ENCODE measurements around the gene BHLHA9. TPM values are rescaled to one million over a fixed set of nuclear protein-coding genes. Genes with fewer than 3 reads are reported as not detected.

BHLHA9 gene
- not detected in 2 replicates for total RNA-seq (2014; rRNA removed; shearing (Covaris generic))

DNA sequence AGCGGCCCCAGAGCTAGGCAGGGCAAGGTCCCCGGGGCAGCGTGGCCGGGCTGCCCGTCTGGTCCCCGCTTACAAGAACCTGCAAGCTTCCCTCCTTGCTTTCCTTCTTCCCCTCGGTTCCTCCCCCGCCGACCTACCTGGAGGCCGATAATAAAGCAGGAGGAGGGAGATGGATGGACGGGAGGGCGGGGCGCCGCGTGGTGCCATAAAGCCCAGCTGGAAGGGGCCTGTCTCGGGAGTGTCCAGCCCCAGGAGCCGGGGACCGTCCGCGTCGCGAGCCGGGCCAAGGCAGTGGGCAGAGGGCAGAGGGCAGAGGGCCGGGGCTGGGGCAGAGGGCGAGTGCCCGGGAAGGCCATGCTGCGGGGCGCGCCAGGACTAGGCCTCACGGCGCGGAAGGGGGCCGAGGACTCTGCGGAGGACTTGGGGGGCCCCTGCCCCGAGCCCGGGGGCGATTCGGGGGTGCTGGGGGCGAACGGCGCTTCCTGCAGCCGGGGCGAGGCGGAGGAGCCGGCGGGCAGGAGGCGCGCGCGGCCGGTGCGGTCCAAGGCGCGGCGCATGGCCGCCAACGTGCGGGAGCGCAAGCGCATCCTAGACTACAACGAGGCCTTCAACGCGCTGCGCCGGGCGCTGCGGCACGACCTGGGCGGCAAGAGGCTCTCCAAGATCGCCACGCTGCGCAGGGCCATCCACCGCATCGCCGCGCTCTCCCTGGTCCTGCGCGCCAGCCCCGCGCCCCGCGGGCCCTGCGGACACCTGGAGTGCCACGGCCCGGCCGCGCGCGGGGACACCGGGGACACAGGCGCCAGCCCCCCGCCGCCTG lies at the start of gene BHLHA9:
TSS of gene BHLHA9 (plus strand) at position 235 of the 820 bp plus-strand sequence. CDS start at position 355, 120 bp downstream.
- no peak for DNase-seq (ENCODE audit: low spot score)

DNA sequence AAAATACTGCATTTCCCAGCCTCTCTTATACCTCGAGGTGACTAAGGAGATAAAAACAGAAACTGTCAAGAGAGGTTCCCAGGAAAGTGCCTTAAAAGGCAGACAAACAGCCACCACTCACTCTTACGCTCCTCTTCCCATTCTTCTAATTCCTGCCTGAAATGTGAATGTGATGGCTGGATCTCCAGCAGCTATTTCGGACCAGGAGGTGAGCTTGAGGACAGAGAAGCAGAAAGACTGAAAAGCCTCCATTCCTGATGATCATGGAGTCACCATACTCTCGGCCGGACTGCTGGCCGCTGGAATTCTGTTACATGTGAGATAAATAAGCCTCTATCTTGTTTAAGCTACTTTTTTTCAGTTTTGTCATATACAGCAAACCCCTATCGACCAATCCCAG lies 49.0 kb upstream of the BHLHA9 start:
- no peak for DNase-seq (ENCODE audit: low spot score)

DNA sequence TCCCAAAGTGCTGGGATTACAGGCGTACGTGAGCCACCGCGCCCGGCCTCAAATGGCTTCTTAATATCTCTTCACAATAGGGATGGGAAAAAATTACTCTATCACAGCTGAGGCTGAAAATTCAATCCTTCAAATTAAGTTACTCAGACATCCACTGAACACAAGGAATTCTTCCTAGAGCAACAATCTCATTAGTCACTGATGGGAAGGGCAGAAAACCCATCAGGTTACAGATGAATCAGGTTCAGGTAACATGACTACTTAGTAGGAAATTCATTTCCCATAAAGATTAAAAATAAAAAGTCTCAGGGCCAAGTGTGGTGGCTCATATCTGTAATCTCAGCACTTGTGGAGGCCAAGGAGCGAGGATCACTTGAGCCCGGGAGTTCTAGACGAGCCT lies 47.9 kb upstream of the BHLHA9 start:
- DNase-seq (ENCODE audit: low spot score): peak; percentile 50

DNA sequence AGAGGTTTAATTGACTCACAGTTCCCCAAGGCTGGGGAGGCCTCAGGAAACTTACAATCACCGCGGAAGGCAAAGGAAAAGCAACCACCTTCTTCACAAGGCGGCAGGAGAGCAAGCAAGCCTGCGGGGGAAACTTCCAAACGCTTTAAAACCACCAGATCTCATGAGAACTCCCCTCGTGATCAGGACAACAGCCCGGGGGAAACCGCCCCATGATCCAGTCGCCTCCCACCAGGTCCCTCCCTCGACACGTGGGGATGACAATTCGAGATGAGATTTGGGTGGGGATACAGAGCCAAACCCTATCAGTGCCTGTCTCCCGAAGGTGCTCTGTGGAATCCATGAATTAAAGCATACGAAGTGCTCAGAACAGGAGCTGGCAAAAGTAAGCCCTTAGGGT lies 46.6 kb upstream of the BHLHA9 start:
- no peak for DNase-seq (ENCODE audit: low spot score)

DNA sequence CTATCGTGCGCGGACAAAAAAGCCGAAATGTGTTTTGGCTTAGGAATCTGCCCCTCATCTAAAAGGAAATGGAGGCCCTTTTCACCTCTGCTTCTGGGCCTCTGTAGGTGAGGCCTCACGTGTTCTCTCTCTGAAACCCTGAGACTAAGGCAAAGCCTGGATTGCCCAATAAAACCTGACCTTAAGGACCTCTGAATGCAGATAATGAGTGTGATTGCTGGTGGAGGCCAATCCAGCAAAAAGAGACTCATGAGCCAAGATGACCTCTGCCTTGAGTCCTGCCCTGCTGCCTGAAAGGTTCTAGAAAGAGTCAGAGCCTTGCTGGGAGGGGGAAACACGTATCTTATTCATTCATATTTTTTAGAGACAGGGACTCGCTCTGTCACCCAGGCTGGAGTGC lies 45.9 kb upstream of the BHLHA9 start:
- no peak for DNase-seq (ENCODE audit: low spot score)

DNA sequence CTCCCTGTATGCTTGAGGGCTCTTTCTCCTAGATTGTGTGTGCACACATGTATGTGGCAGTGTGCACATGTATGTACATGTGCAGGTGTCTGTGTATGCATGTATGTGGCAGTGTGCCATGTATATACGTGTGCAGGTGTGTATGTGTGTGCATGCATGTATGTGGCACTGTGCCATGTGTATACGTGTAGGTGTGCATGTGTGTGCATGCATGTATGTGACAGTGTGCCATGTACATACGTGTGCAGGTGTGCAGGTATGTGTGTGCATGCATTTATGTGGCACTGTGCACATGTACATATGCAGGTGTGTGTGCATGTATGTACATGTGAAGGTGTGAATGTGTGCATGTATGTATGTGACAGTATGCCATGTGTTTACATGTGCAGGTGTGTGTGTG lies 43.9 kb upstream of the BHLHA9 start:
- DNase-seq (ENCODE audit: low spot score): no peak

DNA sequence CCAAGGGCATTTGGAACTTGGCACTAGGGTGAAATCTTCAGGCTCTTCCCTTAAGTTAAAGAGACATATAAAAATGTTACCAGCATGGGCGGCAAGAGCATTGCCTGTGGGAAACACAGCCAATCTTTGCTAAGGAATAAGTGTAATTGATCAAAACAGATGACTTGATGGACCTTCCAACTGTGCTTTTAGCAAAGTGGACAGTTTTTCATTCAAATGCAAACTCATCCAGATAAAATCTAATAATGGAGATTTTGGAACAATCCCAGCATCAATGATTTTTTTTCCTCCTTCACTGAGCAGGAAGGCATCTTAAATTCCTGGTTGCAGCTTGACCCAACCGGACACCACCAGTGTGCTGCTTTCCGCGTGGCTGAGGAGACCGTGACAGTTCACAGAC lies 42.9 kb upstream of the BHLHA9 start:
- no peak for DNase-seq (ENCODE audit: low spot score)

DNA sequence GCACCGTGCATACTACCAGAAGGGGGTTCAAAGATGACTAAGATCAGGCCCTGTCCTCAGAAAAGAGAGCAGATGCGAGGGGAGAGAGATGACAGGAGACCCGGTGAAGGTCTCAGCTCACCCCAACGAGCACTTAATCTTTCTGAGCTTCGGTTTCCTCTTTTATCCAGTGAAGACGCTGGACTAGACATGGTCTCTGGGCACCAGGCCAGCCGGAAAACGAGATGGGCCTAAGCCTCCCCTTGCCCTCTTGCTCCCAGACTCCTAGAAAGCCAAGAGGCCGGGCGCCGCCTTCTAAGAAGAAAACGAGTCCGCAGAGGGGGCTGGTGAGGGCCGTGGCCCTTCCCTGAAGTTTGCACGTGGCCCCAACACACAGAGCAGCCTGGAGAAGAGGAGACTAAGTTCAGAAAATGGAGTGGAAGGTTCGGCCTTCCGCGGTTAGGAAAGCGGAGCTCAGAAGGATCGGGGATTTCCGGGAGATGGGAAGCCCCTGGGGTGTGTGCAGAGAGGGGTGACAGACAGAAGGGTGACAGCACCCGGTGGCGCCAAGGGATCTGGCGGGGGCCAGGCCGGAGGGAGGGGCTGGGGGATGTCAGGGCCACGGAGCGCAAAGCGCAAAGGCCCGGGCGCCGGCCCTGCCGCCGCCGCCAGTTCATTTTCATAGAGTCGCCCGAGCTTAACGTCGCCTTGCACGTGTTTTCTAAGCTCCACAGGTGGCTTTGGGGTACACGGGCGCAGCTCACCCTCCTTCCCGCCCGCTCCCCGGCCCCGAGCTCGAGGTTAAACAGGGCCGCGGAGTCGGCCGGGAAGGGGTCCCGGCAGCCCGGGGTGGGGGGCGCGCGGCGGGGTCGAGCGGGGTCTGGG lies 42.1 kb upstream of the BHLHA9 start:
- no peak for DNase-seq (ENCODE audit: low spot score)

DNA sequence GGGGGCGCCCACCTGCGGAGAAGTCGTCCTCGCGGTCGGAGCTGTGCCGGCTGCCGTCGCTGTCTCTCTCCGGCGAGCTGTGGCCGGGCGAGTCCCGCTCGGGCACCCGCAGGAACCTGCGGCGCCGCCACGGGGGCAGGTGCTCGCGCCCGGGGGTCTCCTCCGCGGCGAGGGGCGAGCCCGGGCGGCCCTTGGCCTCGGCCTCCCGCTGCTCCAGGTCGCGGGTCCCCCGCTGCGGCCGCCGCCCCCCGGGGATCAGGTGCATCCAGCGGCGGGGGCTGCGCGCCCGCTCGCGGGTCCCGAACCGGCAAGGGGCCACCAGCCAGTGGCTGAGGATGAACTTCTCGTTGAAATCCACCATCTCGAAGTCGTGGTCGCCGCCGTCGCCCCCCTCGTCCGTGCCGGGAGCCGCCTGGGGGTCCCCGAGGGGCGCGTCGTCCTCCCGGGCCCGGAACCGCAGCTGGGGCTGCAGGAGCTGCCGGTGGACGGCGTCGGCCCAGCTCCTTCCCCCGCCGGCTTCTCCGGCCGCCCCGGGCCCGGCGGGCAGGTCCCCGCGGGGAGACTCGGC lies 41.4 kb upstream of the BHLHA9 start:
- no peak for DNase-seq (ENCODE audit: low spot score)

DNA sequence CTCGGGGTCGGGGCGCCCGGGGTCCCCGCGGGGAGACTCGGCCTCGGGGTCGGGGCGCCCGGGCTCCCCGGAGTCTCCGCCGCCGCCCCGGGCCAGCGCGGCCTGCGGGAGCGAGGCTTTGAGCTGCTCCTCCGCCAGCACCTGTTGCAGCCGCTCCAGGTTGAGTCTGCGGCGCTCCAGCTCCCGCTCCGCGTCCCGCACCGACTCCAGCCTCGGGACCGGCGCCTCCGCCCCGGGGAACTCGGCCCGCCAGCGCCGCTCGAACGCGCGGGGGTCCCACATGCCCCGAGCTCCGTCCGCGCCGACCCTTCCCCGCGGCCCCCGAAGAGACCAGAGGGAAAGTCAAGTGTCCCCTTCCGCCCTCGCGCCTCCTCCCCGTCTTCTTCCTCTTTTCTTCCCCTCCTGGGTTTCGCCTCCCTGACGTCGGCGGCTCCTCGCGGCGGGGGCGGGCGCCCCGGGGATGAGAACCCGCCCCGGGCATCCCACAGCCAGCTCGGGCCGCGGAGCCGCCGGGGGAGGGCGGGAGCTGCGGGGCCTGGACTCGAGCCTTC lies 40.8 kb upstream of the BHLHA9 start:
- DNase-seq (ENCODE audit: low spot score): peak; percentile 34

DNA sequence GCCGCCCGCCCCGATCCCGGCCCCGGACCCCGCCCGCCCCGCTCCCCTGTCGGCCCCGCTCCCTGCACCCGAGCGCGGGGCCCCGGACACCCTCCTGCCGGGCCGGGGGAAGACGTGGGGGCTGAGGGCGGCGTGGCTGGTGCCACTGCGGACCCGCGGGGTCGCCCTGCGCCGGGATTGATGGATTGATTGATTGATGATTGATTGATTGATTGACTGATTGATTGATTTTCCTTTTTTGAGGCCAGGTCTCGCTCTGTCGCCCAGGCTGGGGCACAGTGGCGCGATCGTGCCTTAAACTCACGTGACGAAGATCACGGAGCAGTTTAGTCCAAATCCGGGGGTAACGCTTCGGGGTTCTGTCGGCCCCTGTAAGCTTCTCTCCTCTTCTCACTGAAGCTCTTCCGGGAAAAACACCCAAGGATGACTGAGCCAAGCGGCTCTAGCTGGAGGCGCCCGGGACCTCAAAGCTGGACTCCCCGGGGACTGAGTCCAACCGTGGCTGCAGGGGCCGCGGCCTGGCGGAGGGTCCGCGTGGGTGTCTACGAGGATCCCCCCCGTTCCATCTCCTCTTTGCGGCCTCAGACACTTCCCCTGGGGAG lies 40.2 kb upstream of the BHLHA9 start:
- DNase-seq (ENCODE audit: low spot score): no peak

DNA sequence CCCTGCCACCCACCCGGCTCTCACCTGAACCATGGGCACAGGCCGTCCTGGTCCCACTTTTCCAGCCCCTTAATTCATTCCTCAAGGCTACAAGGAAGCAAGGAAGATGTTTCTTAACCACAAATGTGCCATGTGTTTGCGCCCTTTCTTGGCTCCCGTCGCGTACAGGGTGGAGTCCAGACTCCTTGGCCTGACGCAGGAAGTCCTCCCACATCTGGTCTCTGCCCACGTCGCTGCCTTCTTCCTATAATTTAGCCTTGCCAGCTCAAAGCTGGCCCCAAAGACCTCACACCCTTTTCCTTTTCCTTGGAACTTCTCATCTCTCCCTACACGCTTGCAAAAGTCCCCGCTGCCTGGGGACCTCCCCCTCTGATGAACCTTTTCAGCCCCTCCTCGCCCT lies 38.8 kb upstream of the BHLHA9 start:
- DNase-seq (ENCODE audit: low spot score): no peak

DNA sequence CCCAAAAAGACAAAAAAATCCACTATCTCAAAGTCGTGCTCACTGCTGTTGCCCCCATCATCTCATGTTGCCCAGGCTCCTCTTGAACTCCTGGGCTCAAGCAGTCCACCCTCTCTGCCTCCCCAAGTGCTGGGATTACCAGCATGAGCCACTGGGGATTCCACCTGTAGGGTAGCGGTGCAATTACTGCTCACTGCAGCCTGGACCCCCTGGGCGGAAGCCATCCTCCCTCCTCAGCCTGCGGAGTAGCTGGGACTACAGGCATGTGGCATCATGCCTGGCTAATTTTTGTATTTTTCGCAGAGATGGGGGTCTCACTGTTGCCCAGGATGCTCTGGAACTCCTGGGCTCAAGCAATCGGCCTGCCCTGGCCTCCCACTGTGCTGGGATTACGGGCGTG lies 37.9 kb upstream of the BHLHA9 start:
- no peak for DNase-seq (ENCODE audit: low spot score)

DNA sequence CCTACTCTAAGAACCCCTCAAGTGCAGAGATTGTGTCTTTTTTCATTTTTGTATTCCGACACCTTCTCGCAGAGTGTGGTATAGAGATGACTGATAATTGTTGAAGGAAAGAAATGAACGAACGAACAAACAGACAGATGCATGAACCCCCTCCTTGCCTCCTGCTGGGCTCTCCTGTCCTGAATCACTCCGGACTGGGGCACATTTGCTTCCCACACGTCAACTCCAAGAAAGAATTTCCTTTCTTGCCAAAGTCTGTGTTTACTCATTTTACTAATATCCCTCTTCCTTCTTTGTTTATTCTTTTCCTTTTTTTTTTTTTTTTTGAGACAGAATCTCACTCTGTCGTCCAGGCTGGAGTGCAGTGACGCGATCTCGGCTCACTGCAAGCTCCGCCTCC lies 37.5 kb upstream of the BHLHA9 start:
- DNase-seq (ENCODE audit: low spot score): peak; percentile 31

DNA sequence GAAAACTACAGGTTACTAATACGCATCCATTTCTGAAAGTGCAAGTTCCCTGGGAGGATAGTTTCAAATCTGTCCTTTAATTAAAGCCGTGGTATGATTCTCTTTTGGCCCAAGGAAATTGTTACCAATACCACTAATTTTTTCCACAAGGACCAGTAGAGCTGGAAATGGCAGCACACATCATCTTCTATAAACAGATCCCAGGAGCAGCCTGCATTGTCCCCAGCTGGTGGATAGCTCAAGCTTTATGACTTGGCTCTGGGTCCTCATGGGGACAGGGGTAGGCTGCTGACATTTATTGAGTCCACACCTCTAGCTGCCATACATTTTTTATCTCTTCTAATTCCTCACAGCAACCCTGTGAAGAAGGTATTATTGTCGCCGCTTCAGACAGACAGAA lies 35.8 kb upstream of the BHLHA9 start:
- no peak for DNase-seq (ENCODE audit: low spot score)

DNA sequence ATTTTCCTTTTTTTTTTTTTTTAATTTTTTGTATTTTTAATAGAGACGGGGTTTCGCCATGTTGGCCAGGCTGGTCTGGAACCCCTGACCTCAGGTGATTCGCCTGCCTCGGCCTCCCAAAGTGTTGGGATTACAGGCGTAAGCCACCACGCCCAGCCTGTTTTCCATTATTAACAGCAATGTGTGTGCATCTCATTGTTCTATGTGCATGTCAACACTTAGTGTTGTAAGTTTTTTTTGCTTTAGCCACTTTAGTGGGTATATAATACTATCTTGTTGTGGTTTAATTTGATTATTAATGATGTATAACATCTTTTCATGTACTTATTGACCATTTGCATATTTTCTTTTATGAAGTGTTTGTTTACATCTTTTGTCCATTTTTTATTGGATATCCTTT lies 32.8 kb upstream of the BHLHA9 start:
- no peak for DNase-seq (ENCODE audit: low spot score)

DNA sequence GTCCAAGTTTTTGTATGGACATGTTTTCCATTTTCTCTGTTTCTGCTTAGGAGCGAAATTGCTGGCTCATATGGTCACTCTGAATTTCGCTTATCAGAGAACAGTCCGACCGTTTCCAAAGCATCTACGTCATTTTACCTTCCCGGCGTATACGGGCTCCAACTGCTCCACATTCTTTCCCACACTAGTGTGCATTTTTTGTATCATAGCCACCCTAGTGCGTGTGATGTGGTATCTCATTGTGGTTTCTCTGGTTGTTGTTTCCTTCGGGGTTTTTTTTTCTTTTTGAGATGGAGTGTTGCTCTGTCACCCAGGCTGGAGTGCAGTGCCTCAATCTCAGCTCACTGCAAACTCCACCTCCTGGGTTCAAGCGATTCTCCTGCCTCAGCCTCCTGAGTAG lies 31.0 kb upstream of the BHLHA9 start:
- DNase-seq (ENCODE audit: low spot score): peak; percentile 93

DNA sequence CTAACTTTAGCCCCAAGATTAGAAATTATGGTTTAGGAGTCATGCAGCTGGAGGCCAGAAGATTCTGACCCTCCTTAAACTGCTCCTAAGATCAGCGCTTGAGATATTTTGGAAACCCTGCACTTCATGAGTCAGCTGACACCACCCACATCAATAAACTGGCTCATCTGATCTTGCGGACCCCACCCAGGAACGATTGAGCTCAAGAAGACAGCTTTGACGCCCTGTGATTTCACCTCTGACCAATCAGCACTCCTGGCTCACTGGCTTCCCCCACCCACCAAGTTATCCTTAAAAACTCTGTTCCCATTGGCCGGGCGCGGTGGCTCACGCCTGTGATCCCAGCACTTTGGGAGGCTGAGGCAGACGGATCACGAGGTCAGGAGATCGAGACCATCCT lies 29.8 kb upstream of the BHLHA9 start:
- DNase-seq (ENCODE audit: low spot score): peak; percentile 52

DNA sequence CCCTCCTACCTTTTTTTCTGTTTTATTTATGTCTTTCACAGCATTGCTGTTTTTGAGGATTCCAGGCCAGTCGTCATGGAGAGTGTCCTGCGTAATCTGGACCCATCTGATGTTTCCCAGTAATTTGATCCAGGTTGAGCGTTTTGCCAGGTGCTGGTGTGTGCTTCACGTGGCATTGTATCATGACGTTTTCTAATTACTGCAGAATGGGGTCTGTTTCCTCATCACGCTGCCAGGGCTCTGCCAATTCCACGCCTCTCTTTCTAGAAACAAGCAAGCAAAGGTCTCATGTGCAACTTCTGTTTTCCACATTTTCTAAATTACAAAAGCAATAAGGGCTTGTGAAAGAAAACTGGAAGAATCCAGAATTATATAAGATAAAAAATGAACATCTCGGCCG lies 28.3 kb upstream of the BHLHA9 start:
- DNase-seq (ENCODE audit: low spot score): no peak

DNA sequence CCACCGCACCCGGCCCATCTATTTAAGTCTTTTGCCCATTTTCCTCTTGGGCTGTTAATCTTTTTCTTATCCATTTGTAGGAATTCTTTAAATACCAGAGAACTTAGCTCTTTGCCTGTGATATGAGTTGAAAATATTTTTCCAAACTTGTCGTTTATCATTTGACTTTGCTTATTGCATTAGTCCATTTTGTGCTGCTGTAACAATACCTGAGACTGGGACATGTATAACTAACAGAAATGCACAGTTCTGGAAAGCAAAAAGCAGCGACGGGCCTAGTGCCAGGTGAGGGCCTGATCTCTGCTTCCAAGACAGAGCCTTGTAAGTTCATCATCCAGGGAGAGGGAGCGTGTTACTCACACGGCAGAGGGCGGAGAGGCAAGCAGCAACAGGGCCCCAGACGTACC lies 25.6 kb upstream of the BHLHA9 start:
- DNase-seq (ENCODE audit: low spot score): peak; percentile 48

DNA sequence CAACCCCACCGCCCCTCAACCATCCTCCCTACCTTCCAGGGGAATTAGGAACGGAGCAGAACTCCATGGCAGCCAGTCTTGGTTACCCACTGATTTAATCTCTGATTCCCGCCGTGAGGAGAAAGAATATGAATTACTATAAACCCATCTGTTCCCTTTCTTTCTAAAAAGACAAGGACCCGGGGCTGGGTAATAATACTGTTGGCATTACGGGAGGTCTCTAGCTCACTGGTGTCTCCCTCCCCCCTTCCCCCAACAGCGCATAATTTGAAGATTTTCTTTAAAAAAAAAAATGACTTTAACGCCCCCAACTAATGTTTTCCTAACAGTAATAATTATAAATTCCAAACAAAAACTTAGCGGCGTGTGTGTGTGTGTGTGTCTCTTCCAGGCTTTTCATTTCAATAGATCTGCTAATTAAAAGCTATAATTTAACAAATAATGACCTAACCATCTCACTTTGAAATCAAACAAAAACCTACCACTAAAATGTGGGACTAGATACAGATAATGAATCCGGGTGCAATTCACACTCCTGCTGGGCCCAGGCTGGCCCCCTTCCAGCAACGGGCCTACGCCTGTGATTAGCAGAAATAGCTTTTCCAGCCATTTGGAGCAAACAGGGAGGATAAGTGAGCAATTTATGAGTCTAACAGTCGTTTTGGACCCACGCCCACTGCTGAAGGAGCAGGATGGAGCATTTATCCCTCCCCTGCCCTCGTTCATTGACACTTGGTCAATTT lies 18.2 kb upstream of the BHLHA9 start:
- no peak for DNase-seq (ENCODE audit: low spot score)

All from A172 (cell line).